HepG2 (cell line): ENCODE results near the gene C22orf39. TPM values are rescaled to one million over a fixed set of nuclear protein-coding genes. Genes with fewer than 3 reads are reported as not detected.

Experiments
- ATAC-seq: fragments of 200-7000 bp; cut with Tn5 transposase; 3 replicates; pipeline ENCODE4 v1.9.1; 2020; ENCODE audit warnings: mild to moderate bottlenecking, moderate library complexity
- BruUV-seq: library from RNA; stranded (reverse); fragments of 400-500 nt; replicated peaks from 2 replicates; lab custom pipeline; 2021; lab: Mats Ljungman, UMichigan
- CTCF ChIA-PET: fragments of 300-600 bp; formaldehyde crosslinking; extraction: SDS; loops from one replicate; lab custom pipeline; 2021; ENCODE audit warnings: low total read pairs, inconsistent platforms, low intra/inter-chr PET ratio; lab: Yijun Ruan, JAX
- POLR2A ChIA-PET: fragments of 350-600 bp; sonication (Branson Sonifier 250); formaldehyde crosslinking; loops from one replicate; lab custom pipeline; 2020; ENCODE audit warnings: antibody characterized with exemption, inconsistent platforms; lab: Yijun Ruan, JAX
- DNase-seq: peaks from one replicate; pipeline ENCODE4 v3.0.0-alpha.2; 2015; ENCODE audit warnings: low spot score
- FAIRE-seq: peaks from 3 replicates; lab custom pipeline; 2011; peaks lifted over from hg19 to GRCh38; lab: Jason Lieb, UNC
- H2AFZ ChIP-seq: one replicate; pipeline ENCODE4 v1.6.1; 2011; ENCODE audit warnings: low read length, inconsistent platforms
- H3K27ac ChIP-seq: fragments of 300-600 bp; 3 replicates; pipeline ENCODE4 v1.8.0; 2011; ENCODE audit warnings: mixed run types, mild to moderate bottlenecking, mixed read lengths, low read length, inconsistent platforms; ENCODE audit not compliant: insufficient read depth; ENCODE audit errors: extremely low read length
- H3K27me3 ChIP-seq, 2 experiments: fragments of 200-600 bp in 1 of 2; 2 replicates in 1 of 2; 3 replicates in 1 of 2; pipeline versions ENCODE4 v1.6.0 to v1.8.0; 2011; ENCODE audit warnings: low read length in 2 of 2, mild to moderate bottlenecking in 2 of 2, moderate library complexity in 2 of 2, inconsistent platforms in 1 of 2; ENCODE audit not compliant: insufficient read depth in 2 of 2, control insufficient read depth in 1 of 2
- H3K36me3 ChIP-seq, 2 experiments: fragments of 200-600 bp in 1 of 2; replicated peaks in 1 of 2; 2 replicates in 1 of 2; 3 replicates in 1 of 2; pipeline versions ENCODE4 v1.5.1 to v1.8.0; 2011; ENCODE audit warnings: low read length in 2 of 2, inconsistent platforms in 1 of 2; ENCODE audit not compliant: insufficient read depth in 2 of 2, control insufficient read depth in 1 of 2
- H3K4me1 ChIP-seq: 2 replicates; pipeline ENCODE4 v1.5.1; 2012; ENCODE audit warnings: low read length, inconsistent platforms; ENCODE audit not compliant: insufficient read depth
- H3K4me2 ChIP-seq: 2 replicates; pipeline ENCODE4 v1.6.0; 2011; ENCODE audit warnings: low read depth, low read length, inconsistent platforms
- H3K4me3 ChIP-seq, 3 experiments: fragments of 200-600 bp in 1 of 3; sonication (generic), shearing (Covaris generic) in 1 of 3; replicated peaks in 1 of 3; 2 replicates each; pipeline ENCODE4 v1.5.1; 2011 to 2016; ENCODE audit warnings: low read length in 3 of 3, inconsistent platforms in 2 of 3, low read depth in 2 of 3, mild to moderate bottlenecking in 2 of 3, control low read depth in 1 of 3, mixed read lengths in 1 of 3; ENCODE audit not compliant: insufficient read depth in 1 of 3
- H3K79me2 ChIP-seq: one replicate; pipeline ENCODE4 v1.6.1; 2011; ENCODE audit warnings: low read length, inconsistent platforms; ENCODE audit not compliant: insufficient read depth
- H3K9ac ChIP-seq: 2 replicates; pipeline ENCODE4 v1.6.0; 2011; ENCODE audit warnings: mild to moderate bottlenecking, low read depth, low read length, inconsistent platforms; ENCODE audit not compliant: insufficient read depth
- H3K9me3 ChIP-seq: 2 replicates; pipeline ENCODE4 v1.5.1; 2012; ENCODE audit warnings: mild to moderate bottlenecking, low read length
- H4K20me1 ChIP-seq: 2 replicates; pipeline ENCODE4 v1.6.0; 2011; ENCODE audit warnings: inconsistent platforms, mild to moderate bottlenecking, low read length, moderate library complexity; ENCODE audit not compliant: insufficient read depth
- ASH2L ChIP-seq: fragments of 300-600, 200-600 bp; sonication (generic); IDR thresholded peaks from 2 replicates; pipeline ENCODE4 v1.7.0; 2017; ENCODE audit warnings: low read depth, mild to moderate bottlenecking, moderate library complexity, mixed read lengths, low read length; ENCODE audit not compliant: insufficient read length
- GATAD2A ChIP-seq: IDR thresholded peaks from 2 replicates; pipeline ENCODE4 v1.6.1; 2016
- MYC ChIP-seq: sonication (generic); formaldehyde crosslinking; IDR thresholded peaks from 2 replicates; pipeline ENCODE4 v1.9.0; 2021; ENCODE audit warnings: missing genetic modification reagents, borderline replicate concordance
- POGZ ChIP-seq: sonication (generic); formaldehyde crosslinking; IDR thresholded peaks from 2 replicates; pipeline ENCODE4 v1.4.0; 2020; ENCODE audit warnings: mild to moderate bottlenecking, missing genetic modification reagents
- RNF2 ChIP-seq: fragments of 450-650 bp; conservative IDR thresholded peaks from 2 replicates; pipeline ENCODE4 v1.6.1; 2016; ENCODE audit warnings: low read depth
- RXRA ChIP-seq: sonication (generic); formaldehyde crosslinking; IDR thresholded peaks from 2 replicates; pipeline ENCODE4 v1.5.1; 2020; ENCODE audit warnings: missing genetic modification reagents
- ZFP82 ChIP-seq: sonication (generic); formaldehyde crosslinking; IDR thresholded peaks from 2 replicates; pipeline ENCODE4 v1.5.1; 2020; ENCODE audit warnings: mild to moderate bottlenecking, missing genetic modification reagents, borderline replicate concordance
- ZNF331 ChIP-seq: sonication (generic); formaldehyde crosslinking; IDR thresholded peaks from 2 replicates; pipeline ENCODE4 v1.4.0; 2020; ENCODE audit warnings: missing genetic modification reagents
- ZNF552 ChIP-seq: sonication (generic); formaldehyde crosslinking; IDR thresholded peaks from 2 replicates; pipeline ENCODE4 v1.9.0; 2022; ENCODE audit warnings: missing genetic modification reagents, mild to moderate bottlenecking, borderline replicate concordance
- ZNF616 ChIP-seq: sonication (generic); formaldehyde crosslinking; IDR thresholded peaks from 2 replicates; pipeline ENCODE4 v1.5.0; 2020; ENCODE audit warnings: low read depth, mild to moderate bottlenecking, missing genetic modification reagents
- WGBS: methylation state at CpG from one replicate; pipeline ENCODE4 v1.1.6; 2017; ENCODE audit warnings: low lambda C conversion rate; 5-methylcytosine and 5-hydroxymethylcytosine counted together
- in situ Hi-C: cut with HindIII; loops from 2 replicates; pipeline ENCODE4 v1.10.0; 2017; ENCODE audit warnings: low pct_unique_long_range_greater_than_20kb; ENCODE audit not compliant: extremely low pct_ligation_motif_present
- intact Hi-C: fragments of 100-400 bp; cut with micrococcal nuclease; formaldehyde crosslinking; loops from one replicate; pipeline ENCODE4 v1.10.0; 2022; ENCODE audit not compliant: unreplicated experiment
- polyA plus RNA-seq, 8 experiments: library from polyadenylated mRNA; depleted of rRNA in 3 of 8; stranded (reverse) in 7 of 8; unstranded in 1 of 8; fragments of >200 nt; fragmentation: Illumina TruSeq in 4 of 8; extraction: Trizol in 4 of 8; gene quantifications; 2 replicates each; pipeline versions ENCODE4 v1.2.1 to v1.2.3, GENCODE V29; 2011 to 2016; ENCODE audit warnings: low read depth in 4 of 8, missing spikeins in 1 of 8, mixed read lengths in 1 of 8; ENCODE audit not compliant: insufficient read depth in 1 of 8
- total RNA-seq, 5 experiments: library from RNA; depleted of rRNA; stranded (reverse); fragments of >200 nt; fragmentation: Illumina TruSeq; extraction: Trizol; gene quantifications; 2 replicates each; pipeline ENCODE4 v1.2.3, GENCODE V29; 2016; ENCODE audit warnings: low read depth in 1 of 5
- TF ChIP-seq, protein P1 (sequence below): sonication (generic); formaldehyde crosslinking; conservative IDR thresholded peaks from 2 replicates; pipeline ENCODE4 v1.4.0; 2020; ENCODE audit warnings: missing genetic modification reagents
- TF ChIP-seq, protein P2 (sequence below): sonication (generic); formaldehyde crosslinking; IDR thresholded peaks from 2 replicates; pipeline ENCODE4 v1.4.0; 2020; ENCODE audit warnings: missing genetic modification reagents, mild to moderate bottlenecking, borderline replicate concordance
- TF ChIP-seq, protein P3 (sequence below): sonication (generic); formaldehyde crosslinking; IDR thresholded peaks from 2 replicates; pipeline ENCODE4 v1.4.0; 2020; ENCODE audit warnings: missing genetic modification reagents
- TF ChIP-seq, protein P4 (sequence below): sonication (generic); formaldehyde crosslinking; IDR thresholded peaks from 2 replicates; pipeline ENCODE4 v1.8.1; 2023; ENCODE audit warnings: mild to moderate bottlenecking, moderate library complexity, missing genetic modification reagents
- TF ChIP-seq, protein P5 (sequence below): IDR thresholded peaks from 2 replicates; pipeline ENCODE4 v1.6.1; 2012; ENCODE audit warnings: low read depth, low read length, improper control_type of control experiment
- TF ChIP-seq, protein P6 (sequence below): IDR thresholded peaks from 2 replicates; pipeline ENCODE4 v1.6.1; 2018; ENCODE audit warnings: missing genetic modification reagents

Gene C22orf39
- total and polyA plus RNA-seq, 2 of the 13 experiments (the other 11 are each of a cell fraction or from before 2014, with no cell fraction given): 23.4 to 26.4 TPM

DNA sequence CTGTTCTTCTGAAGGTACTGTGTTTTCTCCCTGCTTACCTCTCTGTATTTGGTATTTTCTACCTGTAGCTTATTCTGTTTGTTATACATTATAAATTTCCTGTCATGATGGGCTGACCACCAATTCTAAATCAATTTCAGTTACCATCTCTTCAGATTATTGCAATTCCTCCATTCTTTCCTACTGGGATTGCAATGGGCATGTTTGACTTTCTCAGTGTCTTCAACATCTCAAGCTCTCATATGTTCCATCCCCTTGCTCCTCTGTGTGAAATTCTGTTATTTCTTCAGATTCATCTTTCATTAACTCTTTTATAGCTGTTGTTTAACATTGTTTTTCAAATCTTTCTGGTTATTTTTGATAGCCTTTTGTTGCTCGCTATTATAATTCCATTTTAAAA, 15.5 kb upstream of the C22orf39 start:
- BruUV-seq: no TSS peak
- H3K79me2 ChIP-seq: no peaks in the 10 kb centered on the region
- H3K4me1 ChIP-seq: no peaks in the 10 kb centered on the region
- H3K9ac ChIP-seq: no peak overlapping the region
- ATAC-seq: no peak
- H3K27ac ChIP-seq: no peak overlapping the region
- no peak overlapping the region for H3K4me2 ChIP-seq
- H3K36me3 ChIP-seq: peaks cover 20 to 50% of the 10 kb centered on the region in 2 experiments; a peak in 4 of 5 replicates
- intact Hi-C loops (no loop called here), in situ Hi-C loops (no loop called here)
- no peak overlapping the region for H2AFZ ChIP-seq
- no peaks in the 10 kb centered on the region for H3K9me3 ChIP-seq
- H3K27me3 ChIP-seq: no peaks in the 10 kb centered on the region
- no peak for DNase-seq
- ChIA-PET CTCF (no interaction called here), POLR2A (no interaction called here)
- H4K20me1 ChIP-seq: no peaks in the 10 kb centered on the region
- no peak overlapping the region for H3K4me3 ChIP-seq
- FAIRE-seq: no peak
- WGBS: 100% methylated on average over 1 of the region's 1 CpG
- TF ChIP-seq, protein P1, sequence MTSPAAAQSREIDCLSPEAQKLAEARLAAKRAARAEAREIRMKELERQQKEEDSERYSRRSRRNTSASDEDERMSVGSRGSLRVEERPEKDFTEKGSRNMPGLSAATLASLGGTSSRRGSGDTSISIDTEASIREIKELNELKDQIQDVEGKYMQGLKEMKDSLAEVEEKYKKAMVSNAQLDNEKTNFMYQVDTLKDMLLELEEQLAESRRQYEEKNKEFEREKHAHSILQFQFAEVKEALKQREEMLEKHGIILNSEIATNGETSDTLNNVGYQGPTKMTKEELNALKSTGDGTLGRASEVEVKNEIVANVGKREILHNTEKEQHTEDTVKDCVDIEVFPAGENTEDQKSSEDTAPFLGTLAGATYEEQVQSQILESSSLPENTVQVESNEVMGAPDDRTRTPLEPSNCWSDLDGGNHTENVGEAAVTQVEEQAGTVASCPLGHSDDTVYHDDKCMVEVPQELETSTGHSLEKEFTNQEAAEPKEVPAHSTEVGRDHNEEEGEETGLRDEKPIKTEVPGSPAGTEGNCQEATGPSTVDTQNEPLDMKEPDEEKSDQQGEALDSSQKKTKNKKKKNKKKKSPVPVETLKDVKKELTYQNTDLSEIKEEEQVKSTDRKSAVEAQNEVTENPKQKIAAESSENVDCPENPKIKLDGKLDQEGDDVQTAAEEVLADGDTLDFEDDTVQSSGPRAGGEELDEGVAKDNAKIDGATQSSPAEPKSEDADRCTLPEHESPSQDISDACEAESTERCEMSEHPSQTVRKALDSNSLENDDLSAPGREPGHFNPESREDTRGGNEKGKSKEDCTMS (CRISPR knock-in tag): no peak
- TF ChIP-seq ZNF331 (CRISPR knock-in tag): no peak
- TF ChIP-seq ZFP82 (CRISPR knock-in tag): no peak
- TF ChIP-seq POGZ (CRISPR knock-in tag): no peak
- no peak for TF ChIP-seq ZNF616
- TF ChIP-seq, protein P2, sequence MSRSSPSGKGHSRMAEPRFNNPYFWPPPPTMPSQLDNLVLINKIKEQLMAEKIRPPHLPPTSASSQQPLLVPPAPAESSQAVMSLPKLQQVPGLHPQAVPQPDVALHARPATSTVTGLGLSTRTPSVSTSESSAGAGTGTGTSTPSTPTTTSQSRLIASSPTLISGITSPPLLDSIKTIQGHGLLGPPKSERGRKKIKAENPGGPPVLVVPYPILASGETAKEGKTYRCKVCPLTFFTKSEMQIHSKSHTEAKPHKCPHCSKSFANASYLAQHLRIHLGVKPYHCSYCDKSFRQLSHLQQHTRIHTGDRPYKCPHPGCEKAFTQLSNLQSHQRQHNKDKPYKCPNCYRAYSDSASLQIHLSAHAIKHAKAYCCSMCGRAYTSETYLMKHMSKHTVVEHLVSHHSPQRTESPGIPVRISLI (CRISPR knock-in tag): no peak
- TF ChIP-seq, protein P3, sequence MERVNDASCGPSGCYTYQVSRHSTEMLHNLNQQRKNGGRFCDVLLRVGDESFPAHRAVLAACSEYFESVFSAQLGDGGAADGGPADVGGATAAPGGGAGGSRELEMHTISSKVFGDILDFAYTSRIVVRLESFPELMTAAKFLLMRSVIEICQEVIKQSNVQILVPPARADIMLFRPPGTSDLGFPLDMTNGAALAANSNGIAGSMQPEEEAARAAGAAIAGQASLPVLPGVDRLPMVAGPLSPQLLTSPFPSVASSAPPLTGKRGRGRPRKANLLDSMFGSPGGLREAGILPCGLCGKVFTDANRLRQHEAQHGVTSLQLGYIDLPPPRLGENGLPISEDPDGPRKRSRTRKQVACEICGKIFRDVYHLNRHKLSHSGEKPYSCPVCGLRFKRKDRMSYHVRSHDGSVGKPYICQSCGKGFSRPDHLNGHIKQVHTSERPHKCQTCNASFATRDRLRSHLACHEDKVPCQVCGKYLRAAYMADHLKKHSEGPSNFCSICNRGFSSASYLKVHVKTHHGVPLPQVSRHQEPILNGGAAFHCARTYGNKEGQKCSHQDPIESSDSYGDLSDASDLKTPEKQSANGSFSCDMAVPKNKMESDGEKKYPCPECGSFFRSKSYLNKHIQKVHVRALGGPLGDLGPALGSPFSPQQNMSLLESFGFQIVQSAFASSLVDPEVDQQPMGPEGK (CRISPR knock-in tag): no peak
- no peak for TF ChIP-seq RXRA (CRISPR knock-in tag)
- TF ChIP-seq, protein P4, sequence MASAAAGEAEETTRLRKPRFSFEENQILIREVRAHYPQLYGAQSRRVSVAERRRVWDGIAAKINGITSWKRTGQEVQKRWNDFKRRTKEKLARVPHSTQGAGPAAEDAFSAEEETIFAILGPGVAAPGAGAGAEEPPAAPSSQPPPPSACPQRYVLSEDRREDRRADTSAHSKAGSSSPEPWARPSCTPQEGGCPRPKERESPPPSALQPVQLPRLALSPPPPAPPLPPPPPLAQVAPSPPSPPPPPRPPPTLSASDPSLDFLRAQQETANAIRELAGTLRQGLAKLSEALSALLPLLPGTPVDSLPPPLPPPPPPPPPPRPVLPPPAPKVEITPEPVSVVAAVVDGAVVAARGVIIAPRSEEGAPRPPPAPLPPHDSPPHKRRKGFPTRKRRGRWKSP (CRISPR knock-in tag): no peak
- TF ChIP-seq MYC: no peak
- TF ChIP-seq, protein P5, sequence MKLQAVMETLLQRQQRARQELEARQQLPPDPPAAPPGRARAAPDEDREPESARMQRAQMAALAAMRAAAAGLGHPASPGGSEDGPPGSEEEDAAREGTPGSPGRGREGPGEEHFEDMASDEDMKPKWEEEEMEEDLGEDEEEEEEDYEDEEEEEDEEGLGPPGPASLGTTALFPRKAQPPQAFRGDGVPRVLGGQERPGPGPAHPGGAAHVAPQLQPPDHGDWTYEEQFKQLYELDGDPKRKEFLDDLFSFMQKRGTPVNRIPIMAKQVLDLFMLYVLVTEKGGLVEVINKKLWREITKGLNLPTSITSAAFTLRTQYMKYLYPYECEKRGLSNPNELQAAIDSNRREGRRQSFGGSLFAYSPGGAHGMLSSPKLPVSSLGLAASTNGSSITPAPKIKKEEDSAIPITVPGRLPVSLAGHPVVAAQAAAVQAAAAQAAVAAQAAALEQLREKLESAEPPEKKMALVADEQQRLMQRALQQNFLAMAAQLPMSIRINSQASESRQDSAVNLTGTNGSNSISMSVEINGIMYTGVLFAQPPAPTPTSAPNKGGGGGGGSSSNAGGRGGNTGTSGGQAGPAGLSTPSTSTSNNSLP: no peak
- no peak for TF ChIP-seq RNF2
- TF ChIP-seq, protein P6, sequence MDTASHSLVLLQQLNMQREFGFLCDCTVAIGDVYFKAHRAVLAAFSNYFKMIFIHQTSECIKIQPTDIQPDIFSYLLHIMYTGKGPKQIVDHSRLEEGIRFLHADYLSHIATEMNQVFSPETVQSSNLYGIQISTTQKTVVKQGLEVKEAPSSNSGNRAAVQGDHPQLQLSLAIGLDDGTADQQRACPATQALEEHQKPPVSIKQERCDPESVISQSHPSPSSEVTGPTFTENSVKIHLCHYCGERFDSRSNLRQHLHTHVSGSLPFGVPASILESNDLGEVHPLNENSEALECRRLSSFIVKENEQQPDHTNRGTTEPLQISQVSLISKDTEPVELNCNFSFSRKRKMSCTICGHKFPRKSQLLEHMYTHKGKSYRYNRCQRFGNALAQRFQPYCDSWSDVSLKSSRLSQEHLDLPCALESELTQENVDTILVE (CRISPR knock-in tag): no peak
- no peak for TF ChIP-seq ZNF552 (CRISPR knock-in tag)
- no peak for TF ChIP-seq ASH2L
- no peak for TF ChIP-seq GATAD2A (CRISPR knock-in tag)
